H9 (cell line): ENCODE data around the gene CCDC40. TPM values are rescaled to one million over a fixed set of nuclear protein-coding genes. Genes with fewer than 3 reads are reported as not detected.

Experiments
- DNase-seq: peaks from one replicate; pipeline ENCODE4 v3.0.0-alpha.2; 2017
- H2AFZ ChIP-seq: one replicate; pipeline ENCODE4 v1.6.1; 2013; ENCODE audit warnings: mild to moderate bottlenecking, low read length, control low read depth, moderate library complexity
- H2AK5ac ChIP-seq: 2 replicates; pipeline ENCODE4 v1.6.1; 2013; ENCODE audit warnings: low read length, control low read depth, mixed read lengths; ENCODE audit not compliant: insufficient read length
- H2BK120ac ChIP-seq: one replicate; pipeline ENCODE4 v1.6.1; 2013; ENCODE audit warnings: low read depth, mild to moderate bottlenecking, low read length, control low read depth, inconsistent platforms; ENCODE audit not compliant: poor library complexity, severe bottlenecking
- H2BK12ac ChIP-seq: 2 replicates; pipeline ENCODE4 v1.6.1; 2013; ENCODE audit warnings: low read length, control low read depth, mixed read lengths, low read depth; ENCODE audit not compliant: insufficient read length
- H2BK15ac ChIP-seq: 2 replicates; pipeline ENCODE4 v1.6.1; 2013; ENCODE audit warnings: low read depth, low read length, control low read depth
- H2BK20ac ChIP-seq: one replicate; pipeline ENCODE4 v1.6.1; 2013; ENCODE audit warnings: low read depth, mild to moderate bottlenecking, low read length, control low read depth, inconsistent platforms; ENCODE audit not compliant: poor library complexity, severe bottlenecking
- H2BK5ac ChIP-seq: 2 replicates; pipeline ENCODE4 v1.6.1; 2013; ENCODE audit warnings: low read length, control low read depth, mixed read lengths; ENCODE audit not compliant: insufficient read length
- H3K14ac ChIP-seq: 2 replicates; pipeline ENCODE4 v1.6.1; 2013; ENCODE audit warnings: low read length, control low read depth; ENCODE audit not compliant: insufficient read depth
- H3K18ac ChIP-seq: 2 replicates; pipeline ENCODE4 v1.6.1; 2013; ENCODE audit warnings: low read depth, mild to moderate bottlenecking, mixed read lengths, low read length, control low read depth; ENCODE audit not compliant: insufficient read length
- H3K23ac ChIP-seq: 2 replicates; pipeline ENCODE4 v1.6.1; 2013; ENCODE audit warnings: low read length, control low read depth, mixed read lengths, low read depth; ENCODE audit not compliant: insufficient read length
- H3K23me2 ChIP-seq: 2 replicates; pipeline ENCODE4 v1.6.1; 2013; ENCODE audit warnings: low read depth, mild to moderate bottlenecking, mixed read lengths, low read length, control low read depth; ENCODE audit not compliant: insufficient read length, poor library complexity, severe bottlenecking
- H3K27ac ChIP-seq: 2 replicates; pipeline ENCODE4 v1.5.1; 2013; ENCODE audit warnings: low read length, control low read depth, mixed read lengths, low read depth; ENCODE audit not compliant: insufficient read length
- H3K27me3 ChIP-seq: 2 replicates; pipeline ENCODE4 v1.6.1; 2013; ENCODE audit warnings: low read length, control low read depth, inconsistent platforms; ENCODE audit not compliant: insufficient read depth
- H3K4ac ChIP-seq: 2 replicates; pipeline ENCODE4 v1.6.1; 2013; ENCODE audit warnings: low read depth, mild to moderate bottlenecking, control low read depth, inconsistent platforms, low read length, moderate library complexity
- H3K4me1 ChIP-seq: 2 replicates; pipeline ENCODE4 v1.6.1; 2013; ENCODE audit warnings: low read length, control low read depth, inconsistent platforms; ENCODE audit not compliant: insufficient read depth
- H3K4me2 ChIP-seq: 2 replicates; pipeline ENCODE4 v1.6.1; 2013; ENCODE audit warnings: low read length, control low read depth, mixed read lengths; ENCODE audit not compliant: insufficient read length, insufficient read depth
- H3K56ac ChIP-seq: 2 replicates; pipeline ENCODE4 v1.6.1; 2013; ENCODE audit warnings: low read depth, mild to moderate bottlenecking, mixed read lengths, low read length, control low read depth; ENCODE audit not compliant: insufficient read length
- H3K79me1 ChIP-seq: 2 replicates; pipeline ENCODE4 v1.6.1; 2013; ENCODE audit warnings: low read depth, mild to moderate bottlenecking, moderate library complexity, low read length, control low read depth, inconsistent platforms; ENCODE audit not compliant: insufficient read depth, poor library complexity, severe bottlenecking
- H3K79me2 ChIP-seq: 2 replicates; pipeline ENCODE4 v1.6.1; 2013; ENCODE audit warnings: low read length, control low read depth, inconsistent platforms; ENCODE audit not compliant: insufficient read depth
- H3K9ac ChIP-seq: 2 replicates; pipeline ENCODE4 v1.6.1; 2013; ENCODE audit warnings: low read length, control low read depth, mixed read lengths; ENCODE audit not compliant: insufficient read length; ENCODE audit errors: extremely low read depth
- H3K9me3 ChIP-seq: one replicate; pipeline ENCODE4 v1.6.1; 2013; ENCODE audit warnings: low read depth, low read length, inconsistent platforms; ENCODE audit not compliant: control insufficient read depth
- H3T11ph ChIP-seq: one replicate; pipeline ENCODE4 v1.6.1; 2013; ENCODE audit warnings: mild to moderate bottlenecking, low read length, control low read depth, inconsistent platforms
- H4K20me1 ChIP-seq: one replicate; pipeline ENCODE4 v1.6.1; 2013; ENCODE audit not compliant: control insufficient read depth, insufficient read length, insufficient read depth
- H4K5ac ChIP-seq: 2 replicates; pipeline ENCODE4 v1.6.1; 2013; ENCODE audit warnings: low read depth, mild to moderate bottlenecking, mixed read lengths, low read length, control low read depth; ENCODE audit not compliant: insufficient read length
- H4K8ac ChIP-seq: replicated peaks from 2 replicates; pipeline ENCODE4 v1.6.1; 2013; ENCODE audit warnings: low read length, control low read depth, mixed read lengths, low read depth; ENCODE audit not compliant: insufficient read length
- H4K91ac ChIP-seq: 2 replicates; pipeline ENCODE4 v1.6.1; 2013; ENCODE audit warnings: low read depth, mild to moderate bottlenecking, moderate library complexity, mixed read lengths, low read length, control low read depth; ENCODE audit not compliant: insufficient read length
- H3K27ac Mint-ChIP-seq, 3 experiments: 2 replicates in 2 of 3; 3 replicates in 1 of 3; pipeline ENCODE4 v1.8.0; 2020 to 2021; ENCODE audit warnings: mixed read lengths in 3 of 3, mild to moderate bottlenecking in 1 of 3, moderate library complexity in 1 of 3
- H3K27me3 Mint-ChIP-seq: 2 replicates; pipeline ENCODE4 v1.8.0; 2021; ENCODE audit warnings: low read depth, mild to moderate bottlenecking, moderate library complexity, mixed read lengths
- H3K36me3 Mint-ChIP-seq, 3 experiments: 2 replicates in 2 of 3; 3 replicates in 1 of 3; pipeline ENCODE4 v1.8.0; 2020 to 2021; ENCODE audit warnings: low read depth in 3 of 3, mixed read lengths in 3 of 3; ENCODE audit not compliant: insufficient read depth in 1 of 3
- H3K4me1 Mint-ChIP-seq, 2 experiments: 2 replicates each; pipeline ENCODE4 v1.8.0; 2020; ENCODE audit warnings: mixed read lengths in 2 of 2
- H3K4me3 Mint-ChIP-seq, 2 experiments: 2 replicates in 1 of 2; 3 replicates in 1 of 2; pipeline ENCODE4 v1.8.0; 2020 to 2021; ENCODE audit warnings: mild to moderate bottlenecking in 2 of 2, mixed read lengths in 2 of 2, moderate library complexity in 1 of 2
- H3K9me3 Mint-ChIP-seq, 2 experiments: 2 replicates in 1 of 2; 3 replicates in 1 of 2; pipeline ENCODE4 v1.8.0; 2020; ENCODE audit warnings: mild to moderate bottlenecking in 2 of 2, mixed read lengths in 2 of 2, moderate library complexity in 1 of 2
- CTCF ChIP-seq: fragments of 200-600 bp; sonication (generic); conservative IDR thresholded peaks from 3 replicates; pipeline ENCODE4 v1.8.0; 2021; ENCODE audit warnings: antibody characterized with exemption, mild to moderate bottlenecking
- WGBS: extraction: QIAGEN DNeasy Blood & Tissue Kit; methylation state at CpG from one replicate; pipeline ENCODE4 v1.1.7; 2013; ENCODE audit warnings: missing lambda C conversion rate, low lambda C conversion rate, mixed read lengths; ENCODE audit not compliant: insufficient read length; ENCODE audit errors: extremely low coverage; 5-methylcytosine and 5-hydroxymethylcytosine counted together
- total RNA-seq: library from RNA; stranded (reverse); gene quantifications from 2 replicates; pipeline ENCODE4 v1.2.1, GENCODE V29; 2021

The CCDC40 gene
- total RNA-seq, 1 experiment from 2014 or later = 8.9 TPM

- H2BK5ac ChIP-seq = no peak overlapping the region
- H3K4me2 ChIP-seq = no peak overlapping the region
- no peaks in the 10 kb centered on the region for H3K27me3 ChIP-seq
- no peak overlapping the region for H2BK120ac ChIP-seq
- no peaks in the 10 kb centered on the region for H3K79me1 ChIP-seq
- no peak overlapping the region for H4K5ac ChIP-seq
- no peak overlapping the region for H2AFZ ChIP-seq
- DNase-seq = no peak
- no peak overlapping the region for H3K14ac ChIP-seq
- peak overlapping the region in 1 of 3 experiments; percentile 29; a peak in 2 of 7 replicates for H3K27ac Mint-ChIP-seq
- no peak overlapping the region for H3K23ac ChIP-seq
- H3K79me2 ChIP-seq = no peaks in the 10 kb centered on the region
- H3K23me2 ChIP-seq = no peaks in the 10 kb centered on the region
- no peak overlapping the region for H3K18ac ChIP-seq
- H3T11ph ChIP-seq = no peak overlapping the region
- no peaks in the 10 kb centered on the region for H3K4me1 ChIP-seq
- WGBS = no CpG with 5 or more reads among the region's 15 CpGs
- peaks cover 15 to 19% (median 19%) of the 10 kb centered on the region in 3 experiments for H3K36me3 Mint-ChIP-seq
- no peak overlapping the region for H3K56ac ChIP-seq
- no peak for TF ChIP-seq CTCF
- H4K20me1 ChIP-seq = no peaks in the 10 kb centered on the region
- H3K9me3 ChIP-seq = no peaks in the 10 kb centered on the region
- no peak overlapping the region for H3K4me3 Mint-ChIP-seq
- H2BK20ac ChIP-seq = no peak overlapping the region
- no peaks in the 10 kb centered on the region; a peak in 1 of 5 replicates for H3K9me3 Mint-ChIP-seq
- H3K27ac ChIP-seq = no peak overlapping the region
- H4K91ac ChIP-seq = no peak overlapping the region
- H3K27me3 Mint-ChIP-seq = no peaks in the 10 kb centered on the region
- H3K9ac ChIP-seq = no peak overlapping the region
- no peak overlapping the region for H2AK5ac ChIP-seq
- H3K4ac ChIP-seq = no peak overlapping the region
- no peak overlapping the region for H4K8ac ChIP-seq
- no peak overlapping the region for H2BK15ac ChIP-seq
- peaks cover 18 to 22% of the 10 kb centered on the region in 2 experiments for H3K4me1 Mint-ChIP-seq
- no peak overlapping the region for H2BK12ac ChIP-seq
Measured at GRCh38 chr17:79997011-79997660, 39.3 kb upstream of the CCDC40 start.
